HepG2 (cell line): ENCODE data around the gene PHRF1. TPM values are rescaled to one million over a fixed set of nuclear protein-coding genes. Genes with fewer than 3 reads are reported as not detected.

Experiments used
- ATAC-seq: fragments of 200-7000 bp; cut with Tn5 transposase; 3 replicates; pipeline ENCODE4 v1.9.1; 2020; ENCODE audit warnings: mild to moderate bottlenecking, moderate library complexity
- BruUV-seq: library from RNA; stranded (reverse); fragments of 400-500 nt; replicated peaks from 2 replicates; lab custom pipeline; 2021; lab: Mats Ljungman, UMichigan
- CTCF ChIA-PET: fragments of 300-600 bp; formaldehyde crosslinking; extraction: SDS; loops from one replicate; lab custom pipeline; 2021; ENCODE audit warnings: low total read pairs, inconsistent platforms, low intra/inter-chr PET ratio; lab: Yijun Ruan, JAX
- POLR2A ChIA-PET: fragments of 350-600 bp; sonication (Branson Sonifier 250); formaldehyde crosslinking; loops from one replicate; lab custom pipeline; 2020; ENCODE audit warnings: antibody characterized with exemption, inconsistent platforms; lab: Yijun Ruan, JAX
- DNase-seq: peaks from one replicate; pipeline ENCODE4 v3.0.0-alpha.2; 2015; ENCODE audit warnings: low spot score
- FAIRE-seq: peaks from 3 replicates; lab custom pipeline; 2011; peaks lifted over from hg19 to GRCh38; lab: Jason Lieb, UNC
- H2AFZ ChIP-seq: one replicate; pipeline ENCODE4 v1.6.1; 2011; ENCODE audit warnings: low read length, inconsistent platforms
- H3K27ac ChIP-seq: fragments of 300-600 bp; 3 replicates; pipeline ENCODE4 v1.8.0; 2011; ENCODE audit warnings: mixed run types, mild to moderate bottlenecking, mixed read lengths, low read length, inconsistent platforms; ENCODE audit not compliant: insufficient read depth; ENCODE audit errors: extremely low read length
- H3K27me3 ChIP-seq, 2 experiments: fragments of 200-600 bp in 1 of 2; 2 replicates in 1 of 2; 3 replicates in 1 of 2; pipeline versions ENCODE4 v1.6.0 to v1.8.0; 2011; ENCODE audit warnings: low read length in 2 of 2, mild to moderate bottlenecking in 2 of 2, moderate library complexity in 2 of 2, inconsistent platforms in 1 of 2; ENCODE audit not compliant: insufficient read depth in 2 of 2, control insufficient read depth in 1 of 2
- H3K36me3 ChIP-seq, 2 experiments: fragments of 200-600 bp in 1 of 2; replicated peaks in 1 of 2; 2 replicates in 1 of 2; 3 replicates in 1 of 2; pipeline versions ENCODE4 v1.5.1 to v1.8.0; 2011; ENCODE audit warnings: low read length in 2 of 2, inconsistent platforms in 1 of 2; ENCODE audit not compliant: insufficient read depth in 2 of 2, control insufficient read depth in 1 of 2
- H3K4me1 ChIP-seq: 2 replicates; pipeline ENCODE4 v1.5.1; 2012; ENCODE audit warnings: low read length, inconsistent platforms; ENCODE audit not compliant: insufficient read depth
- H3K4me2 ChIP-seq: 2 replicates; pipeline ENCODE4 v1.6.0; 2011; ENCODE audit warnings: low read depth, low read length, inconsistent platforms
- H3K4me3 ChIP-seq, 3 experiments: fragments of 200-600 bp in 1 of 3; sonication (generic), shearing (Covaris generic) in 1 of 3; replicated peaks in 1 of 3; 2 replicates each; pipeline ENCODE4 v1.5.1; 2011 to 2016; ENCODE audit warnings: low read length in 3 of 3, inconsistent platforms in 2 of 3, low read depth in 2 of 3, mild to moderate bottlenecking in 2 of 3, control low read depth in 1 of 3, mixed read lengths in 1 of 3; ENCODE audit not compliant: insufficient read depth in 1 of 3
- H3K79me2 ChIP-seq: one replicate; pipeline ENCODE4 v1.6.1; 2011; ENCODE audit warnings: low read length, inconsistent platforms; ENCODE audit not compliant: insufficient read depth
- H3K9ac ChIP-seq: 2 replicates; pipeline ENCODE4 v1.6.0; 2011; ENCODE audit warnings: mild to moderate bottlenecking, low read depth, low read length, inconsistent platforms; ENCODE audit not compliant: insufficient read depth
- H3K9me3 ChIP-seq: 2 replicates; pipeline ENCODE4 v1.5.1; 2012; ENCODE audit warnings: mild to moderate bottlenecking, low read length
- H4K20me1 ChIP-seq: 2 replicates; pipeline ENCODE4 v1.6.0; 2011; ENCODE audit warnings: inconsistent platforms, mild to moderate bottlenecking, low read length, moderate library complexity; ENCODE audit not compliant: insufficient read depth
- BCL3 ChIP-seq: sonication (generic); formaldehyde crosslinking; IDR thresholded peaks from 2 replicates; pipeline ENCODE4 v1.5.1; 2020; ENCODE audit warnings: mild to moderate bottlenecking, missing genetic modification reagents, moderate library complexity
- CSRNP2 ChIP-seq: sonication (generic); formaldehyde crosslinking; conservative IDR thresholded peaks from 2 replicates; pipeline ENCODE4 v1.8.0; 2022; ENCODE audit warnings: low read depth, missing genetic modification reagents
- GATAD2A ChIP-seq: IDR thresholded peaks from 2 replicates; pipeline ENCODE4 v1.6.1; 2016
- KDM5B ChIP-seq: sonication (generic); formaldehyde crosslinking; IDR thresholded peaks from 2 replicates; pipeline ENCODE4 v1.4.0; 2020; ENCODE audit warnings: missing genetic modification reagents, mild to moderate bottlenecking, borderline replicate concordance
- MED1 ChIP-seq: sonication (generic); formaldehyde crosslinking; IDR thresholded peaks from 2 replicates; pipeline ENCODE4 v1.4.0; 2020; ENCODE audit warnings: missing genetic modification reagents
- PATZ1 ChIP-seq: sonication (generic); formaldehyde crosslinking; IDR thresholded peaks from 2 replicates; pipeline ENCODE4 v1.4.0; 2020; ENCODE audit warnings: missing genetic modification reagents
- PHF20 ChIP-seq: sonication (generic); formaldehyde crosslinking; IDR thresholded peaks from 2 replicates; pipeline ENCODE4 v1.5.0; 2020; ENCODE audit warnings: mild to moderate bottlenecking, missing genetic modification reagents
- SP140L ChIP-seq: sonication (generic); formaldehyde crosslinking; IDR thresholded peaks from 2 replicates; pipeline ENCODE4 v1.4.0; 2020; ENCODE audit warnings: missing genetic modification reagents, borderline replicate concordance
- ZBTB7B ChIP-seq: sonication (generic); formaldehyde crosslinking; IDR thresholded peaks from 2 replicates; pipeline ENCODE4 v1.4.0; 2020; ENCODE audit warnings: missing genetic modification reagents
- ZNF335 ChIP-seq: sonication (generic); formaldehyde crosslinking; IDR thresholded peaks from 2 replicates; pipeline ENCODE4 v1.4.0; 2020; ENCODE audit warnings: missing genetic modification reagents
- ZNF367 ChIP-seq: sonication (generic); formaldehyde crosslinking; IDR thresholded peaks from 2 replicates; pipeline ENCODE4 v1.4.0; 2020; ENCODE audit warnings: missing genetic modification reagents, borderline replicate concordance
- ZNF691 ChIP-seq: sonication (generic); formaldehyde crosslinking; IDR thresholded peaks from 2 replicates; pipeline ENCODE4 v1.4.0; 2020; ENCODE audit warnings: missing genetic modification reagents, low read depth, mild to moderate bottlenecking, borderline replicate concordance
- ZNF788 ChIP-seq: sonication (generic); formaldehyde crosslinking; IDR thresholded peaks from 2 replicates; pipeline ENCODE4 v1.5.0; 2020; ENCODE audit warnings: mild to moderate bottlenecking, missing genetic modification reagents, borderline replicate concordance
- ZSCAN21 ChIP-seq: sonication (generic); formaldehyde crosslinking; IDR thresholded peaks from 2 replicates; pipeline ENCODE4 v1.8.0; 2022; ENCODE audit warnings: mild to moderate bottlenecking, missing genetic modification reagents, moderate library complexity, borderline replicate concordance
- WGBS: methylation state at CpG from one replicate; pipeline ENCODE4 v1.1.6; 2017; ENCODE audit warnings: low lambda C conversion rate; 5-methylcytosine and 5-hydroxymethylcytosine counted together
- in situ Hi-C: cut with HindIII; loops from 2 replicates; pipeline ENCODE4 v1.10.0; 2017; ENCODE audit warnings: low pct_unique_long_range_greater_than_20kb; ENCODE audit not compliant: extremely low pct_ligation_motif_present
- intact Hi-C: fragments of 100-400 bp; cut with micrococcal nuclease; formaldehyde crosslinking; loops from one replicate; pipeline ENCODE4 v1.10.0; 2022; ENCODE audit not compliant: unreplicated experiment
- polyA plus RNA-seq, 8 experiments: library from polyadenylated mRNA; depleted of rRNA in 3 of 8; stranded (reverse) in 7 of 8; unstranded in 1 of 8; fragments of >200 nt; fragmentation: Illumina TruSeq in 4 of 8; extraction: Trizol in 4 of 8; gene quantifications; 2 replicates each; pipeline versions ENCODE4 v1.2.1 to v1.2.3, GENCODE V29; 2011 to 2016; ENCODE audit warnings: low read depth in 4 of 8, missing spikeins in 1 of 8, mixed read lengths in 1 of 8; ENCODE audit not compliant: insufficient read depth in 1 of 8
- total RNA-seq, 5 experiments: library from RNA; depleted of rRNA; stranded (reverse); fragments of >200 nt; fragmentation: Illumina TruSeq; extraction: Trizol; gene quantifications; 2 replicates each; pipeline ENCODE4 v1.2.3, GENCODE V29; 2016; ENCODE audit warnings: low read depth in 1 of 5
- TF ChIP-seq, protein P1 (sequence below): sonication (generic); formaldehyde crosslinking; IDR thresholded peaks from 2 replicates; pipeline ENCODE4 v1.4.0; 2020; ENCODE audit warnings: mild to moderate bottlenecking, missing genetic modification reagents

PHRF1 gene
- total and polyA plus RNA-seq, 2 of the 13 experiments (the other 11 are each of a cell fraction or from before 2014, with no cell fraction given), result 8.2 to 16.7 TPM

DNA sequence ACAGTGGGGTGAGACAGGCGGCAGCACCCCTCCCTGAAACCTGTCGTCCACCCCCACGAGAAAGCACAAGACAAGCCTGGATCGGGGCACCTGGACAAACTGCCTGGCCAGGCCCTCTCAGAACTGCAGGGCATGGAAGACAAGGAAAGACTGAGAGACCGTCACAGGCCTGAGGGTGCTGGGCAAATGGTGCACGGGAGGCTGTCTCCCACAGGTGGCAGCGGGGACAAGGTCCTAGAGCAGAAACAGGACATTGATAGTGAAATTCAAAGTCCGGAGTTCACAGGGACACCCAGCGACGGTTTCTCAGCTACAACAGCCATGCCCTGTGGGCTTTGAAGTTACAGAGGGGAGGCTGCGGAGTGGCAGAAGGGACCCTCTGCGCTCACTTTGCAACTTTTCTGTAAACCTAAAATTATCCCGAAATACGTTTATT is 81.4 kb downstream of the PHRF1 start (continued):
- TF ChIP-seq ZNF691 (no peak), SP140L (CRISPR knock-in tag) (no peak), BCL3 (no peak)

GRCh38 chr11:659532-660085 is 83.3 kb downstream of the PHRF1 start:
- H2AFZ ChIP-seq, result no peak overlapping the region
- no TSS peak for BruUV-seq
- no peaks in the 10 kb centered on the region for H3K79me2 ChIP-seq
- ChIA-PET POLR2A (interaction anchor here (1.2 kb wide), 1 partner anchor 39 kb away, joined by 3 read pairs; no protein-coding TSS in a partner anchor), CTCF (no interaction called here)
- H3K4me1 ChIP-seq, result peaks cover 41% of the 10 kb centered on the region
- no peak for FAIRE-seq
- H3K4me3 ChIP-seq, result no peak overlapping the region
- intact Hi-C loops (loop anchor here (10.0 kb wide), 1 partner anchor 45 kb away; the partner anchor contains the start of gene EPS8L2), in situ Hi-C loops (loop anchor here (5.0 kb wide), 2 partner anchors 68 to 108 kb away; no protein-coding TSS in a partner anchor)
- no peak for DNase-seq
- no peaks in the 10 kb centered on the region for H3K9me3 ChIP-seq
- no peak overlapping the region for H3K9ac ChIP-seq
- no peak overlapping the region for H3K27ac ChIP-seq
- WGBS, result 98% methylated on average over 15 of the region's 16 CpGs
- no peak for ATAC-seq
- peaks cover 17% of the 10 kb centered on the region; the same call in 1 of the 2 replicates for H4K20me1 ChIP-seq
- H3K4me2 ChIP-seq, result no peak overlapping the region
- H3K27me3 ChIP-seq, result no peaks in the 10 kb centered on the region
- H3K36me3 ChIP-seq, result peaks cover 16 to 40% of the 10 kb centered on the region in 2 experiments; a peak in 4 of 5 replicates
- no peak for TF ChIP-seq ZNF335 (CRISPR knock-in tag)
- no peak for TF ChIP-seq KDM5B (CRISPR knock-in tag)
- TF ChIP-seq CSRNP2, result no peak
- TF ChIP-seq, protein P1, sequence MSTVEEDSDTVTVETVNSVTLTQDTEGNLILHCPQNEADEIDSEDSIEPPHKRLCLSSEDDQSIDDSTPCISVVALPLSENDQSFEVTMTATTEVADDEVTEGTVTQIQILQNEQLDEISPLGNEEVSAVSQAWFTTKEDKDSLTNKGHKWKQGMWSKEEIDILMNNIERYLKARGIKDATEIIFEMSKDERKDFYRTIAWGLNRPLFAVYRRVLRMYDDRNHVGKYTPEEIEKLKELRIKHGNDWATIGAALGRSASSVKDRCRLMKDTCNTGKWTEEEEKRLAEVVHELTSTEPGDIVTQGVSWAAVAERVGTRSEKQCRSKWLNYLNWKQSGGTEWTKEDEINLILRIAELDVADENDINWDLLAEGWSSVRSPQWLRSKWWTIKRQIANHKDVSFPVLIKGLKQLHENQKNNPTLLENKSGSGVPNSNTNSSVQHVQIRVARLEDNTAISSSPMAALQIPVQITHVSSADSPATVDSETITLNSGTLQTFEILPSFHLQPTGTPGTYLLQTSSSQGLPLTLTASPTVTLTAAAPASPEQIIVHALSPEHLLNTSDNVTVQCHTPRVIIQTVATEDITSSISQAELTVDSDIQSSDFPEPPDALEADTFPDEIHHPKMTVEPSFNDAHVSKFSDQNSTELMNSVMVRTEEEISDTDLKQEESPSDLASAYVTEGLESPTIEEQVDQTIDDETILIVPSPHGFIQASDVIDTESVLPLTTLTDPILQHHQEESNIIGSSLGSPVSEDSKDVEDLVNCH (CRISPR knock-in tag), result no peak
- TF ChIP-seq PHF20, result no peak
- no peak for TF ChIP-seq MED1 (CRISPR knock-in tag)
- TF ChIP-seq ZSCAN21 (CRISPR knock-in tag), result no peak
- TF ChIP-seq GATAD2A, result no peak
- TF ChIP-seq ZNF788 (CRISPR knock-in tag), result no peak
- TF ChIP-seq ZNF367 (CRISPR knock-in tag), result no peak
- TF ChIP-seq ZBTB7B (CRISPR knock-in tag), result no peak
- no peak for TF ChIP-seq PATZ1 (CRISPR knock-in tag)
